Astrocyte of the cerebellum (primary cell): Measurements from ENCODE around the gene ZRANB1.

Experiments
- DNase-seq: peaks from one replicate; pipeline ENCODE4 v3.0.0-alpha.2; 2011; ENCODE audit warnings: low read depth
- H3K4me3 ChIP-seq: 2 replicates; pipeline ENCODE4 v1.5.1; 2011; ENCODE audit warnings: mild to moderate bottlenecking, low read depth, low read length, moderate library complexity
- in situ Hi-C: cut with HindIII; loops from 2 replicates; pipeline ENCODE4 v1.10.0; 2017; ENCODE audit warnings: low sequenced_read_pairs
- TF ChIP-seq, protein P1 (sequence below): IDR thresholded peaks from 2 replicates; pipeline ENCODE4 v1.5.1; 2012; ENCODE audit warnings: low read length, low read depth, moderate library complexity, mild to moderate bottlenecking; ENCODE audit errors: missing control alignments

The ZRANB1 gene

DNA sequence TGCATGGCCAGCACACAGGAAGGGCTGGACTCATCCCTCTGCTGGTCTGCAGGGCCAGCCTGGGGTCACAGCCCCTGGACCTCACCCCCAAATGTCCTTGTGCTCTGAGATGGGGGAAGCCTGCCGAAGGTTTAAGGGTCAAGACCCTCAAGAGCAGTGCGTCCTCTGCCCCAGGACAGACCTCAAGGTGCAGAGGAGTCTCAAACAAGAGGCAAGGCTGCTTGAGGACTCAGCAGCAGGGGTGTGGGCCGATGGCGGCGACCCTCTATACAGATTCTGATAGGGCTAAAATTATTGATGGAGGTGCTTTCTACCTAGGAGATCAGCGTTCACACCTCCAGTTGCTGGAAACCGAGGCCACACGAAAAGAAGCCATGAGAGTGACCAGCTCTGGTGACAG, 80.7 kb downstream of the ZRANB1 start:
- TF ChIP-seq, protein P1, sequence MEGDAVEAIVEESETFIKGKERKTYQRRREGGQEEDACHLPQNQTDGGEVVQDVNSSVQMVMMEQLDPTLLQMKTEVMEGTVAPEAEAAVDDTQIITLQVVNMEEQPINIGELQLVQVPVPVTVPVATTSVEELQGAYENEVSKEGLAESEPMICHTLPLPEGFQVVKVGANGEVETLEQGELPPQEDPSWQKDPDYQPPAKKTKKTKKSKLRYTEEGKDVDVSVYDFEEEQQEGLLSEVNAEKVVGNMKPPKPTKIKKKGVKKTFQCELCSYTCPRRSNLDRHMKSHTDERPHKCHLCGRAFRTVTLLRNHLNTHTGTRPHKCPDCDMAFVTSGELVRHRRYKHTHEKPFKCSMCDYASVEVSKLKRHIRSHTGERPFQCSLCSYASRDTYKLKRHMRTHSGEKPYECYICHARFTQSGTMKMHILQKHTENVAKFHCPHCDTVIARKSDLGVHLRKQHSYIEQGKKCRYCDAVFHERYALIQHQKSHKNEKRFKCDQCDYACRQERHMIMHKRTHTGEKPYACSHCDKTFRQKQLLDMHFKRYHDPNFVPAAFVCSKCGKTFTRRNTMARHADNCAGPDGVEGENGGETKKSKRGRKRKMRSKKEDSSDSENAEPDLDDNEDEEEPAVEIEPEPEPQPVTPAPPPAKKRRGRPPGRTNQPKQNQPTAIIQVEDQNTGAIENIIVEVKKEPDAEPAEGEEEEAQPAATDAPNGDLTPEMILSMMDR: no peak
- in situ Hi-C loops: no loop called here
- no peak for DNase-seq
- H3K4me3 ChIP-seq: no peak overlapping the region

DNA sequence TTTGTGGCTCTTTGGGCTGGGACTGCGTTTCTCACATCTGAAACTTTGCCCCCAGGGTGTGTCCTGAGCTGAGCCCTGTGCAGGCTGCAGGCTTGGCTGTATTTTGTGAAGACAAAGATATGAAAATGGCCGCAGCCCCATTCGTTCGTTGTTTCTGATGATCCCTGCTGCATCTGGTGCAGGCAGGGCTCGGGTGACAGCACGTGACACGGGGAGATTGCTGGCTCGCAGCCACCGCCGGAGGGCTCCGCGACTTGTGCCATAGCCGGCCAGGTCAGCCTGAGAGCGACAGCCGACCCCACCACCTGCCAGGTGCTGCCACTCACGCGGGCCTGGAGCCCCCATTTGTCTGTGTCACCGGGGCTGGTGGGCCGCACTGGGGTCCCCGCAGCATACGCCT, 81.3 kb downstream of the ZRANB1 start:
- no peak overlapping the region for H3K4me3 ChIP-seq
- in situ Hi-C loops: no loop called here
- TF ChIP-seq, protein P1: no peak
- DNase-seq: no peak

DNA sequence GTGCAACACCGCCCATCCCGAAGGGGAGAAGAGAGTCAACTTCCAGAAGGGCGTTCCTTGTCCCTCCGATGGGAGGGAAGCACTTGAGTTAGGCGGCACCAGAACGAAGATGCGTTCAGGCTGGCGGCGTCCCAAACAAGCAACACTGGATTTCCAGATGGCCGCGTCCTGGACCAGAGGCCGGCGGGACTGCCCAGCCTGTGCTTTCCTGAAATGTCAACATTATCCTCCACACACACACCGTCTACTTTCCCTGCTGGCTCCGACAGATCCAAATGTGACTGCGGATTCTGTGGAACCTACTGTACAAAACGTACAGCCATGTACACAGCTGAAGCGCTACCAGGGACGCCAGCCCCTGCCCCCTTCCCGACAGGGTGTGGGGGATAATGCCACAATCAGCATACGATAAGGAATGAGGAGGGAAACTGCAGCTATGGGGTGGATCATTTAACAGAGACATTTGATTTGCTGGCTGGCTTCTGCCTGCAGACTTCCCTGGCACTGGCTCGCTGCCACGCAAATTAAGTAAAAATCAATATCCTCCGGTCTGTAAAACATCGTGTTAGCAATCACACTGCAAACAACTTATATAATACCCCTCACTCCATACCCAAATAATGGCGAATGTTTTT, 82.1 kb downstream of the ZRANB1 start:
- in situ Hi-C loops: no loop called here
- TF ChIP-seq, protein P1: no peak
- DNase-seq: no peak
- H3K4me3 ChIP-seq: no peak overlapping the region

DNA sequence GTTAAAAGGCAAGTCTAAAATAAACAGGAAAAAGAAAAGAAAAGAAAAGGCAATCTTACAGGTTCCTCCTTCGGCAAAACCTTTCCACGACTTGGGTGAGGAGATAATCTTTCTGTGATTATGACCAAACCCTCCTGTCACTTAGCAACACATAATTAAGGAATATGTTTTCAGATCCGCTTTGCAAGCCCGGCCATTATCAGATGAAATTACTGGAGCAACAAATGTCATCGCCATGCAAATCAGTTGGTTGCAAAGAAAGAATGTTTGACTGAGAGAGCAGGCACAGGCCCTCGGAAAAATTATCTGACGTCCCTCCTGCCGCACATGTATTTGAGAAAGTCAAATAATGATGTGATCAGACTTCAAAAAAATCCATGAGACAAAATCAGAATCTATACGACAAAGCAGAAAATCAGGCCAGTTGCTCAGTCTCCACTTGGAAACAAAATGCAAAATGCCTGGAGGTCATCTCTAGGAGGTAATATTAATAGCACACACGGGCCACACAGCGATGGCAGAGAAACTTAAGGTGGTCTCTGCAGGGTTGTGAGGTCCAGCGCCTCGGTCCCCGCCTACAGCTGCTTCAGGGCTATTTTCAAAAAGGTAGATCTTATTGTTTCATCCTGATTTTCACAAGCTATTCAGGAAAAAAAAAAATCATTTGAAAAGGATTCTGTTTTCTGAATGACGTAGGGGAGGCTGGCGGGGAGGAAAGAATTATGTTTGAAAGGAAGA, 82.7 kb downstream of the ZRANB1 start:
- in situ Hi-C loops: no loop called here
- DNase-seq: no peak
- no peak overlapping the region for H3K4me3 ChIP-seq
- TF ChIP-seq, protein P1: no peak

DNA sequence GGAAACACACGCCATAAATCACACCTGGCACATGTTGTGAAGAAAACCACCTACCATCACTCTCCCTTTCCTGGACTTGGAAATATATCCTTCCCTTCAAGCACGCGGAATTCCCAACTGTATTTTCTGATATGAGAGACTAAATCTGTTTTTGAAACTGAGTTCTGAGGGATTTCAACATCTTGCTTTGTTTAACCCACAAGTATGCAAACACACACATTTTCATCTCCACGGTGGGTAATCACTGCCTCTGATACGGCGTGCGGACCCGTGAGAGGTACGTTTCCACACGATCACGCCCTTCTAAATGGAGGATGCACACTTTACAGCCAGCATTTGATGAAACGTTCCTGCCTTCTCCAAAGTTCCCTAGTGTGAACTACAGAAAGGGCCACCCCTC, 83.4 kb downstream of the ZRANB1 start:
- TF ChIP-seq, protein P1: no peak
- no peak overlapping the region for H3K4me3 ChIP-seq
- in situ Hi-C loops: no loop called here
- no peak for DNase-seq

DNA sequence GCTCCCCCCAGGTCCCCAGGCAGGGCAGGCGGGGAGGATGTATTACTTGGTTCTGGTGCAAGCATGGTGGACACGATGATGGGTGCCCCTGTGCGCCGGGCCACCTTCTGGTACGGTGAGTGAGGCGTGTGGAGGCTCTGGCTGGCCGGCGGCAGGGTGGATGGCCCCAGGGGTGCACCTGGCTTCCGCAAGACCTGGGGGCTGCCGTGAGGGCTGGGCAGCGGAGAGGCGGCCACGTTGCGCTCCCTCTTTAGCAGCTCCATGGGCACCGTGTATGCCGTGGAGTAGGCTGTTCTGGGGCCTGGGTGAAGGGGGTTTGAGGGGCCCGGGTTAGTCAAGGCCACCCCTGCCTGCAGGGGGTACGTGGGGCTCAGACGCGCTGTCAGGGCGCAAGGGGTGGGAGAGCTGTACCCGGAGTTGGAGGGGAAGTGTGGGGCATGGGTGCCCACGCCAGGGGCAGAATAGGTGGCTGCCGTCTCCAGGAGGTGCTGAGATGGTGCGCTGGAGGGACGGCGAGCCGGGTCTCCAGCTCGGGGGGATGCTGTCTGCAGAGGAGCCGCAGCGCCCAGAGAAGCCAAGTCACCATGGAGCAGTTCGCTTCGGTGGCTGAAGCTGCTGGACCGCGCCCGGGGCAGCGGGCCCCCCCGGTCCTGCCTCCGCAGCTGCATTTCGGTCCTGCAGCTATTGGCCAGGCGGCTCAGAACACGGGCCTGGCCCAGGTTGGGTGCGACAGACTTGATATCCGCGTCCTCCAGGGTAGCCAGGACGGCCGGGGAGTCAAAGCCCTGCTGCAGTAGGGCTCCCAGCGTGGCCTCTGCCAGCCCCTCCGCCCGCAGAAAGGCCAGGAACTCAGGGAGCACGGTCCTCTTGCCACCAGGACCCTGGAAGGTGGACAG, 84.4 kb downstream of the ZRANB1 start:
- in situ Hi-C loops: no loop called here
- H3K4me3 ChIP-seq: no peak overlapping the region
- no peak for DNase-seq
- TF ChIP-seq, protein P1: no peak
